Left colon (tissue), 2 donors: Measurements from ENCODE around the gene GLUL. TPM values are rescaled to one million over a fixed set of nuclear protein-coding genes. Genes with fewer than 3 reads are reported as not detected.
A peak's percentile ranks its signal among the peaks of the same experiment; 100 is the strongest.
"Not testable (repeated sequence)": the region's sequence is repeated elsewhere in the genome, so short reads cannot be mapped to it uniquely, and the experiment has no call there.

ENCODE experiments used
- ATAC-seq: fragments of 200-7000 bp; cut with Tn5 transposase; one replicate; pipeline ENCODE4 v1.9.1; 2020; ENCODE audit warnings: mild to moderate bottlenecking, moderate library complexity
- DNase-seq, 2 donors: peaks; one replicate each; pipeline ENCODE4 v3.0.0-alpha.2; 2020
- intact Hi-C, 2 donors: fragments of 100-400 bp; cut with DNase I in 1 of 2; cut with micrococcal nuclease in 1 of 2; formaldehyde crosslinking; loops; one replicate each; pipeline versions ENCODE4 v1.11.2 to v1.14.0; 2022; cut with DNase I, micrococcal nuclease
- total RNA-seq, 2 donors: library from RNA; stranded (reverse); fragmentation: NEBNext Ultra II Directional; extraction: Animal tissue kit (Norgen Biotek cat#: 25700); gene quantifications; one replicate each; pipeline ENCODE4 v1.2.1, GENCODE V29; 2021
- donor health status: DM: no; HTN: no; CAD: no.
- donor health status: DM: yes; HTN: yes; CAD: no.

Gene GLUL
- total RNA-seq, 2 donors from 2014 or later = 436 to 776 TPM

DNA sequence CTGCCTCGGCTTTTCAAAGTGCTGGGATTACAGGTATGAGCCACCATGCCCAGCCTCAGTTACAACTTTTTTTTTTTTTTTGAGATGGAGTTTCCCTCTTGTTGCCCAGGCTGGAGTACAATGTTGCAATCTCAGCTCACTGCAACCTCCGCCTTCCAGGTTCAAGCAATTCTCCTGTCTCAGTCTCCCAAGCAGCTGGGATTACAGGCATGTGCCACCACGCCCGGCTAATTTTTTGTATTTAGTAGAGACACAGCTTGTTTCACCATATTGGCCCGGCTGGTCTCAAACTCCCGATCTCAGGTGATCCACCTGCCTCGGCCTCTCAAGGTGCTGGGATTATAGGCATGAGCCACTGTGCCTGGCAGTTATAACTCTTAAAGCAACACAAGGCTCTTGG is 11.8 kb downstream of the GLUL start:
- ATAC-seq, DNase-seq, intact Hi-C loops: not testable (repeated sequence)

GRCh38 chr1:182376936-182377574 is 14.5 kb downstream of the GLUL start:
- DNase-seq (no peak), ATAC-seq (no peak)
- intact Hi-C loops = no loop called here

GRCh38 chr1:182374101-182374834 is 17.3 kb downstream of the GLUL start:
- ATAC-seq (no peak), DNase-seq (no peak)
- intact Hi-C loops = no loop called here

- intact Hi-C loops = no loop called here
- ATAC-seq (no peak), DNase-seq (no peak)
These were observed 21.1 kb downstream of the GLUL start for GRCh38 chr1:182370532-182370931.

DNA sequence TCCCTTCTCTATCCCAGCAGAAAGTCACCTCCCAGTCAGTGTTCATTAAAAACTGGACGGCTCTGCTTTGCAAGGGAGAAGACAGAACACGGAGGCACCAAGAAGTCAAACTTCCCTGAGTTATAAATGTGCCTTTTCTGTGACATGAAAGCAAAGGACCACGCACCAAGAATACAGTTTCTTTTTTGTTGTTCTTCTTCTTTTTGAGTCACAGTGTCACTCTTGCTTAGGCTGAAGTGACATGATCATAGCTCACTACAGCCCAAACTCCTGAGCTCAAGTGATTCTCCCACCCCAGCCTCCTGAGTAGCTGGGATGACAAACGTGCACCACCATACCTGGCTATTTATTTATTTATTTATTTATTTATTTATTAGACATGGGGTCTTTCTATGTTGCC is 22.7 kb downstream of the GLUL start:
- intact Hi-C loops = no loop called here
- ATAC-seq (no peak), DNase-seq (no peak)

DNA sequence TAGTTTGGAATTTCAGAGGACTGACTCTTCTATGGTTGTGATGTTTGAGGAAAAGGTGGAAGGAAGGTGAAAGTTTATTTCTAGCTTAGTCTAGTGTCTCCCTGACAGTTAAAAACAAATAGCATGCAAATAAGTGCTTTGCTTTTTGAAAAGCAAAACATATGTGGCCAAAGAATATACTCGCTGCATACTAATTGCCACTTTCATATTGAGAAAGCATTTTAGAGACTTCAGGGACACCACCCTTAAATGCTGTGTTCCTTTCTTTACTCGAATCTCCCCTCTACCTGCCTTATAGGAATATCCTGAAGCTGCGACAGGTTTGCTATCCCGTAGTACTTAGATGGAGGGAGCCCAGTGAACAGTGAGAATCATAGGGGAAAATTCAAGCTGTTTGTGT is 23.2 kb downstream of the GLUL start:
- DNase-seq (no peak), ATAC-seq (no peak)
- intact Hi-C loops = no loop called here

GRCh38 chr1:182367926-182368325 is 23.7 kb downstream of the GLUL start:
- DNase-seq (no peak), ATAC-seq (no peak)
- intact Hi-C loops = no loop called here

- intact Hi-C loops = no loop called here
- DNase-seq (no peak), ATAC-seq (no peak)
These were observed 25.0 kb downstream of the GLUL start for GRCh38 chr1:182366596-182366995.

DNA sequence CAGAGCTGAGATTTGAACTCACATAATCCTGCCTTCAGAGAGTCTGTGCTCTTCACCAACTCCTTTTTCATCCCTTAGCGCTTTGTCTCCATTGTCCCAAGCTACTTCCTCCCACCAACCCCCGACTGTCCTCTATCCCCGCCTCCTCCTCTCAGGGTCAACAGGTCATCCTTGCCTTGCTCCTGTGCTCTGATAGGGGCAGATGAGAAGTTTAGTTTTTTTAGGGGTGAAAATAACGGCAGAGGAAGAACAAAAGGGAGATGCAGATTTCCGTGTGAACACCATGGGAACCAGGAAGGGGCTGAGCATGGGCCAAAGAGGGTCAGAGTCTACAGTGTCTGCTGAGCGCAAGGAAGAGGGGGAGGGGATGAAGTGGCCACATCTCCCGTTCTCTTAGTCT is 31.9 kb downstream of the GLUL start:
- intact Hi-C loops = no loop called here
- no peak for DNase-seq
- ATAC-seq = no peak

DNA sequence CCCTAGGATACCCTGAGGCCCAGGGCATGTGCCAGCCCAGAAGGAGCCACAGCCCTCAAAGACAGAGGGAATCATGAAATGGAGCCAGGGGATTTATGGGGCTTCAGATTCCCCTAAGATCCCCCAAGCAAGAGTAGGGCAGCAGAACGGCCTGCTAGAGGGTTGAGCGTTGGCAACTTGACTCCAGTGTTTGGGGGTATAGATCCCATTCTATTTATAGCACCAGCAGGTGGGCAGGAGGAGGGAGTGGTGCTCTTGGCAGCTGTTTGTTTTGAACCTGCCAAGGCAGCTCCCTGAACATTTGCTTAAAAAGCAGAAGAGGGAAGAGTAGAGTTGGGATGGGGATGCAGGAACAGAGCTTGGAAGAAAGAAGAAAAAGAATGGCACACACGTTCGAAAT is 33.7 kb downstream of the GLUL start:
- no peak for ATAC-seq
- DNase-seq = no peak
- intact Hi-C loops = no loop called here

DNA sequence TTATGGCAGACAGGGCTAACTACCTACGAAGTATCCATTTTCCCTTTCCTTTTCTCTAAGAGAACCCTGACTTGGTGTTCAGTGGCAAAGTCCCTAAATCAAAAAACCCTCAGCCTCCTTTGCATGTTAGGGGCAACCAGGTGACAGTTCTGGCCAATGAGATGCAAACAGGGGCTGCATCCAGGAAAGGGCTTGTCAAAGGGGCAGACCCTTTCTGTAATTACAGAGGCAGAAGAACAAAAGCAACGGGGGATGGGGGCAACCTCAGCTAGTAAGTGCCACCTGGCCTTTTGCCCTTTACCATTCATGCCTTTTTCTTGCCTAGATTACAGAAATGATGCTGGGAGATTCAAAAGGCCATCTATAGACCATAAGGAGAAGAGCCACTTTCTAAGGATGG is 34.4 kb downstream of the GLUL start:
- ATAC-seq = no peak
- DNase-seq = no peak
- intact Hi-C loops = no loop called here

DNA sequence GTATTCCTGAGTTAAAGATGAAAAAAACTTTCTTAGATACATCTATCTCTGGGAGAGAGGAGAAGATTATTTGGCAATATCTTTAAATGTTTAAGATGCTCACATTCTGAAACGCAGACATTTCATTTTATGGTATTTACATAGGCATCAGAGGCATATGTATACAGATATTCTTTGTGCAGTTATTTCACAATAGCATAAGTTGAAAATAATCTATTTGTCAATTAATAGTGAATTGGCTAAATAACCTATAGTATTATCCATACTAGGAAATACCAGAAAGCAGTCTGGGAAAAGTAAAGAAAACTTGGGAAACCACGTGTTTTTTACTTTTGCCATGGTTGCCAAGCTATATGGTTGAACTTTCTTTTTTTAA is 35.9 kb downstream of the GLUL start:
- no peak for DNase-seq
- no peak for ATAC-seq
- intact Hi-C loops = no loop called here

- intact Hi-C loops = no loop called here
- ATAC-seq (no peak), DNase-seq (no peak)
These were observed 39.7 kb downstream of the GLUL start for GRCh38 chr1:182351790-182352364.

DNA sequence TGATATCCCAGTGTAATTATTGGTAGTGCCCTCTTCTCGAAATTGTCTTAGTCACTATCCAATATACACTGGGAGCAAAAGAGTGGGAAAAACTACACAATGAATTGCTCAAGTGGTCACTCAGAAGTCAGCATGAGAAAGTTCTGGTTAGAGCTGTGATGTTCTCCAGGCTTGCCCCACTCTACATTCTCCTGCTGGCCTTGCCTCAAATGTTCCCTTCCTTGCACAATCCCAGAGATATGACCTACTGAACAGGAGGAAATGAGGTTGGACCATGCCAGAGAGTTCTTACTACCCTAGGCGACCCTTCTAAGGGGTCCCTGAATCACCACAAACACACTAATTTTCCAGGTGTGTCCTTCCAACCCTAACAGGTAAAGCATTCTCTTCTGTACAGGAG is 40.8 kb downstream of the GLUL start:
- ATAC-seq (no peak), DNase-seq (no peak)
- intact Hi-C loops = no loop called here

GRCh38 chr1:182348961-182349747 is 42.4 kb downstream of the GLUL start:
- no peak for DNase-seq
- intact Hi-C loops = no loop called here
- no peak for ATAC-seq

DNA sequence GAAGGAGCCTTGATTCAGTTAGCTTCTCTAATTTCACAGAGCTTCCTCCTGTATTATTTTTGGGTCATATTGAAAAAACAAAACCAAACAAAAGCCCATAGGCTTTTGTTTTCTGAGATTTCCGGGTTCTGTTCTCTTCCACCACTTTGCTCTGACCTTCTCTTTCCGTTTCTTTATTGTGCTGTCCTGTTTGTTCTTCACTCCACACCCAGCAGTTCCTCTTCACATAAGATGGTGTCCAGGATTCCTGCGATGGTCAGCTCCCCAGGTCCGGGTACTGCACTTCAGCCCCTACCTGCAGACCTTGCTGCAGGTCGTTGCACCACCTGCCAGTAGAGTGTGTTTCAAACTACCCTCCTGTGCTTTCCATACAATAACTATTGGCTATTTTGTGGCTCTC is 44.6 kb downstream of the GLUL start:
- no peak for DNase-seq
- peak; percentile 76 for ATAC-seq
- intact Hi-C loops = no loop called here

DNA sequence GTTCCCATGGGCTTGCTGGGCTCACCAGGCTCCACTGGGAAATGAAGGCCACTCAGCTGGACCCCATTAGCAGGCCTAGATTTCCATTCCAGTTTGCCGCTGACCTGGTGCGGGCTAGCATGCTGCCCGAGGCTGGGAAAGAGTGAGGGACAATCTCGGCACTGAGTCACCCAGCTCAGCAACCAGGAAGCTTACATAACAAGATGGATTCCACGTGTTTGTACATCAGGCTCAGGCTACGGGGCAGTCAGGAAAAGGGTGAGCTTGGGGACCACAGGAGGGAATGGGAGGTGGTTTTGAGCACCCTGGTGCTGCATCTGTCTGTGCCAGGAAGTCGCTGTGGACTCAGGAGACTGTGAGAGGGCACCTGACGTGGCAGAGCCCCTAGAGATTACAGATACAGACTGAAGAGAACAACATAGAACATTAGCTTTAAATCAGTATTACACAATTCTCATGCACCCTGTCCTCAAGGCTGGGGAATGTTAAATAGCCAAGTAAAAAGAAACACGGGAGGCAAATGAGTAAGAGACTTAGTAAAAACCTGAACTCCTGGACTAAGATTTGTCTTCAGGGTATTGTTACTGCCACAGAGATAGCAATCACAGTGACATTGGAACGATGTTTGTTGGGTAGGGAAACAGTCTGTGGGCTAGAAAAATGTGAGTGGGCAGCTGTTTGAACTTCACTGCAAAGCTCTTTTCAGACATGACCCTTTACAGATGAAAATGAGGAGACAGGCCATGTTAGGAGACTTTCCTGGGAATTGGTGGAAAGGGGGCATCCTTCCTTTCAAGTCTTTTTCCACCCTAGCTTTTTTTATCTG is 51.1 kb downstream of the GLUL start:
- ATAC-seq = no peak
- intact Hi-C loops = no loop called here
- DNase-seq = no peak

GRCh38 chr1:182339684-182340083 is 51.9 kb downstream of the GLUL start:
- ATAC-seq (no peak), DNase-seq (no peak)
- intact Hi-C loops = no loop called here

- DNase-seq (no peak), ATAC-seq (no peak)
- intact Hi-C loops = no loop called here
These were observed 52.7 kb downstream of the GLUL start for GRCh38 chr1:182338806-182339370.
